GM12891 (cell line): Measurements from ENCODE around the gene LILRB2.
"Not testable (repeated sequence)": the region's sequence is repeated elsewhere in the genome, so short reads cannot be mapped to it uniquely, and the experiment has no call there.

Experiments
- PAX5 ChIP-seq: IDR thresholded peaks from 2 replicates; pipeline ENCODE4 v1.6.1; 2011; ENCODE audit warnings: low read length, moderate library complexity, mild to moderate bottlenecking; ENCODE audit not compliant: insufficient read depth, severe bottlenecking
- POLR2A ChIP-seq: IDR thresholded peaks from 2 replicates; pipeline ENCODE4 v1.6.1; 2011; ENCODE audit warnings: low read depth, low read length, control low read depth
- POLR2AphosphoS5 ChIP-seq: IDR thresholded peaks from 2 replicates; pipeline ENCODE4 v1.6.1; 2011; ENCODE audit warnings: low read depth, low read length, control low read depth
- POU2F2 ChIP-seq: IDR thresholded peaks from 2 replicates; pipeline ENCODE4 v1.6.1; 2011; ENCODE audit warnings: low read depth, mild to moderate bottlenecking, control low read depth, low read length, moderate library complexity
- SPI1 ChIP-seq: IDR thresholded peaks from 2 replicates; pipeline ENCODE4 v1.6.1; 2011; ENCODE audit warnings: low read depth, low read length, control low read depth
- TAF1 ChIP-seq: IDR thresholded peaks from 2 replicates; pipeline ENCODE4 v1.6.1; 2011; ENCODE audit warnings: low read depth, low read length, control low read depth

DNA sequence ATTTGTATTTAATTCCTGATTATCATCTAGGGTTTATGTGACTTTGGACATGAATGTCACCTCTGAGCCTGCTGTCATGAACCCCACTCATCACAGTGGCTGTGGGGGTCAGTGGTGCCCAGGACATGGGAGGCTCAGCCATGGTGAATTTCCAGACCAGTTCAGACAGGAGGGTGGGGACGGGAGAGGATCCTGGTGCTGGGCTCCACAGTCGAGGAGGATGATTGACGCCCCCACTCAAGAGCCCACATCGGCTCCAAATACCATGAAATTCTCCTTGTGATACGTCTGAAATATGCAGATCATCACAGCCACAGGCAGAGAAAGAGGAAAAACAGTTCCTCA is 57.0 kb downstream of the LILRB2 start:
- not testable (repeated sequence) for TF ChIP-seq POLR2A, POLR2AphosphoS5, TAF1, SPI1, POU2F2, PAX5
